GM11168 (cell line): Measurements from ENCODE around the gene ARL13B.
"Not testable (repeated sequence)": the region's sequence is repeated elsewhere in the genome, so short reads cannot be mapped to it uniquely, and the experiment has no call there.

Experiments used
- in situ Hi-C: fragments of 300-500 bp; cut with MboI; formaldehyde crosslinking; loops from one replicate; pipeline ENCODE4 v1.12.0; 2022; ENCODE audit warnings: low sequenced_read_pairs; ENCODE audit not compliant: unreplicated experiment

Gene ARL13B

DNA sequence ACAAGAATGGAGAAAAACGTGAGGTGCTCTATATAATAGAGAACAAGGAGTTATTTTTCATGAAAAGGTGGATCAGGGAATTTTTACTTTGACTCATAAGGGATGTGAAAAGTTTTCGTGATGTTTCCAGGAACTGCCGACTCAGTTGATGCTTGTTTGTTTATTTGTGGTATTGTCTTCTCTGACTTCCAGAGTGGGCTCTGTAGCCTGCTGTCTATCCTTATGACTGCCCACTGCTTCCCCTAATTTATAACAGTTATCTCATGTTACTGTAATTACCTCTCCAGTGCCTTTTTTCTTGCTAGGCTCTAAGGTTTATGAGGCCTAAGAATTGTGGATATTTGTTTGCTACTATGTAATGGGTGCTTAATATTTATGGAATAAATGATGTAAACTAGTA, 12.3 kb downstream of the ARL13B start:
- in situ Hi-C loops = no loop called here

DNA sequence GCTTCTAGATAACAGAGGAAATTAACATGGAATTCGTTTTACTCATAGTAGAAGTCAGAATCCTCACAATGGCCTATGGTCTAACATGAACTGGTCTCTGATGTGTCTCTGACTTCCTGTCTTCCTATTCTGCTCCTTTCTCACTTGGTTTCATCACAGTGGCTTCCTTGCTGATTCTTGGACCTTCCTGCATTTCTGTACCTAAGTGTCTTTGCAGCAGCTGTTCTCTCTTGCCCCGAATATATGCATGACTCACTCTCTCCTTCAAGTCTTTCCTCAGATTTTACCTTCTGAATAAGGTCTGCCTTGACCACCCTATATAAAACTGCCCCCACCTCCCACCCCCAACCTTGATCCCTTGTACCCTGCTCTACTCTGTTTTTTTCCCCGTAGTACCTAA, 14.1 kb downstream of the ARL13B start:
- in situ Hi-C loops = no loop called here

DNA sequence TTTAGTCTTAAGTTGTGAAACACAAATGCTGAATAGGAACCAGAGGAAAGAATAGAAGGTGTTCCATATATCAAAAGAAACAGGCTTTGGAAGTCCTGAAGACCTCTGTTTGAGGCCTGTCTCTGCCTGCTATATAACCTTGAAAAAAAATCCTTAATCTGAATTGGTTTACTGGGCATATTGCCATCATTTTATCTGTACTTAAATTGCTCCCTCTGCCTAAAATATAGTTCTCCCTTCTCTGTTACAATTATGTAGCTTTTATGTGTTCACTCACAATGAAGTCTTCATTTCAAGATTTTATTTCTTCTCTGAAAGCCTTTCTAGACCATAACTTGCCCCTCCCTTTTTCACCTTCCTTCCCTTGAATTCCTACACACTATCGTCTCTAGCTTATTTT, 21.2 kb downstream of the ARL13B start:
- in situ Hi-C loops = no loop called here

DNA sequence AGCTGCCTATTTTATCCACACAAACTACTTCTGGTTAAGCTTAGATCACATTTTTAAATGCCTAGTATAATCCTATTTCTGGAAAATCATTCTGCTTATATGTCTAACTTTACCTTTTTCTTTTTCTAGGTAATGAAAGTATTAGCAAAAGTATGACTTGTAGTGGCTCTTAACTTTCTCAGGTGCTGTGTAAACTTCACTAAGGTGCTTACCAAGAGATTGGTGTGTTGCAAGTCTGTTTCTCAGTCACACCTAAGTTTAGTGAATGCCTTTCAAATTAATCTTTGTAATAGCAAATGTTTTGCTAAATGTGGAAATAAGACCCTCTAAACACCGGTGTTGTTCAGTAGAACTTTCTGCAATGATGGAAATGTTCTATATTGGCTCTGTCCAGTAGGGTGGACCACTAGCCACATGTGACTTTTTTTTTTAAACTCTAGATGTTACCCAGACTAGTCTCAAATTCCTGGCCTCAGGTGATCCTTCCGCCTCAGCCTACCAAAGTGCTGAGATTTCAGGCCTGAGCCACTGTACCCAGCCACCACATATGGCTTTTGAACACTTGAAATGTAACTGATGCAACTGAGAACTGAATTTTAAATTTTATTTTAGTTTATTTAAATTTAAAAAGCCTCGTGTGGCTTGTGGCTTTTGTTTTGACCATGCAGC, 22.0 kb downstream of the ARL13B start:
- in situ Hi-C loops = no loop called here

DNA sequence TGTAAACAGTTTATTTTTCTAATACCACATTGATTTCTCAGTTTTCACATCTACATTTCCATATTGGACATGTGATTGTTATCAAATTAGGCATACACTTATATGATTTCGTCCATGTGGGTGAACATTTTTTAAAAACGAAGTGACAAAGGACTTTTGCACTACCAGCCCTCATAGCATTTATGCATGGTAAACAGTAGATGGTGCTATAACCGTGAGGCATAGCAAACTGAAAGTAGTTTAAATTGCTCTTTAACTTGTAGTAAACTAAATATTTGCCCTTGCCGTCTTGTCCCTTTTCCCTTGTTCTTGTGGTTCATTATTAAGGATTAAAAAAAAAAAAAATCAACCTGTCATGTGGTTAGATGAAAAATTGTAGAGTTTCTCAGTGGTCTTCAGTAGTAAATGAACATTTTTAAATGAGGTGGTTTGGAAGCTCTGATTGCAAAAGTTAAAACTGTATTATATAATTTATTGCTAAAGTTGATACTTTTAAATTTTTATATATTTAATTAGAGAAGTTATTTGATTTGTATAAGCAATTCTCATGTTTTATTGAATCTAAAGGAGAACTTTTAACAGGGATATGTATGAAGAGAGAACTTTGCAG, 24.5 kb downstream of the ARL13B start:
- in situ Hi-C loops = no loop called here

DNA sequence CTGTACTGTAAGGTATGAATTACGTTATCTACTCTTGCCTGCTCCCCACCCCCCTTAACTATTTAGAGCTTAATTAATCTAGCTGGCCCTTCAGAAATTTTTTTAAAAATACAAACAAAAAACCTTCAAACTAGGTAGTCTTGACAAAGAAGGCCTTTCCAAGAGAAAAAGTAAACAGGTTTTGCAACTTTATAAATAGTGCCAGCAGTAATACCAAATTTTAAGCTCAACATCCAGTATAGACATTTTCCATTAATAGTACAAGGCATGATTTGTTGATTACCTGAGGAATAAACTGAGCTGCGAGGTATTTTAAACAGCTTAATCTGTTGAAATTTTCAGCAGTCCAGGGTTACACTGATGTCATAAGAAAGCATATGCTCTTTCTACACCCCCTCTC, 28.3 kb downstream of the ARL13B start:
- in situ Hi-C loops = no loop called here

DNA sequence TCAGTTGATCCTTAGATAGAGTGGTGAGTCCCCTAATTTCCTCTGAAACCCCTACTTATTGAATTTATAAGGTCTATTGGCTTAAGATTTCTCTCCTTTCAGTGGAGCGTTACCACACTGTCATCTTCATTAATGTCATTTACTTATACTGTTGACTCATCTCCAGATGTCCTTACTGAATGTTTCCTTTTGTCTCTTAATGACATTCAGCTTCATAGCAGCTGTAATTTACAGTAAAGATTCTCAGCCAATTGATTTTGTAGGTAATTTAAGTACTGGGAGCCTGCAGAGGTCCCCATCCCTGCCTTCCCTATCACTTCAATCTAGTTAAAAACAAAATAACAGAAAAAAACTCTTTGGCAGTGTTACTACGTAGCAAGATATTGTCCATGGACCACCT, 29.7 kb downstream of the ARL13B start:
- in situ Hi-C loops = no loop called here

DNA sequence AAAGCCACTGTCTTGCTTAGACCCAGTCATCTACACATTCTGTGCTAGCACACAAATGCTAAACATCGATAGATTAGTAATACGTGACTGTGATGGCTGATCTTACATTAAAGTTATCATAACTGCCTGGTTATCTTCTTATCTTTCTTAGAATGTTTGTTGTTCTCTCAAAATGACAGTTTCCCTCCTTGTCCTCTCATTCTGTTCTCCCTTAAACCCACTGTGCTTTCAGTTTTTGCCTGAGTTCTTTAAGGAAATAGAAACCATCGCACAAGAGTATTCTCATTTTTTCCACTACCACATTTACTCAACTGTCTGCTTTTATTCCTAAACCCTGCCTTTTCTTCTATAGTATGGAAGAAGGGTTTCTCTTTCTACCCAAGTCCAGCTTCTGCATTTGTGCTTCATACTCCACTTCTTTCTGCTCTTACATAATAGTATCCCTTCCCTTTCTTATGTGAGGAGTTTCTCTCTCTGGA, 31.3 kb downstream of the ARL13B start:
- in situ Hi-C loops = no loop called here

DNA sequence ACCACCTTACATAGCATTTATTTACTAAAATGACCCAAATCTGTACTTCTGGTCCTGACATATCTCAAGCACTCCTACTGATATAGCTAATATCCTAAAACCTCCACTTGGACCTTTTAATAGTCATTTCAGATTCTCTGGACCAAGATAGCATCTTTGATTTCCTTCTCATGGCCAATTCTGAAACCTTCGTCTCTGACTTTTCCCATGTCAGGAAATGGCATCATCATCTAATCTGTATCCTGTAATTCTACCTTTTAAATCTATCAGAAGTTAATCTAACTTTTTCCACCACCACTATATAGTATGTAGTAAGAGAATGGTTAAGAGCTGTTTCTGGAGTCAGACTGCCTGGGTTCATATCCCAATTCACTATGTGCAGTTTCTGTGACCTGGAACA, 32.2 kb downstream of the ARL13B start:
- in situ Hi-C loops = no loop called here

DNA sequence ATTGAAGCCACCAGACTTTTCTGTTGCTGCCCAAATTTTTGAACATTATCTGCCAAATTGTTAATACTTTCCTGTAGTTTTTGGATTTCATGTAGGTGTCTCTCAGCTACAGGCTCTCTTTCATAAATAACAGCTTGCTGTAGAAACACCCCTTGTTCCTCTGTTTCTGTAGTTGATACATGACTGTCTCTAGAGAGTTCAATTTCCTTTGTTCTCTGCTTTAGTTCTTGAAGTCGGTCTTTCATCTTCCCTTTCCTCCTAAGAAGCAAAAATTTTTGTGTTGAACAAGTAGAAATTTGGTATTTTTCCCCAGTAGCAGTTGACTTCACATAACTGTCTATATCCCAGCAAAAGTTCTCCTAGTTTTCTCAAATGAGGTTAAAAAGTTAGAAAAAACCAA, 35.1 kb downstream of the ARL13B start:
- in situ Hi-C loops = no loop called here

DNA sequence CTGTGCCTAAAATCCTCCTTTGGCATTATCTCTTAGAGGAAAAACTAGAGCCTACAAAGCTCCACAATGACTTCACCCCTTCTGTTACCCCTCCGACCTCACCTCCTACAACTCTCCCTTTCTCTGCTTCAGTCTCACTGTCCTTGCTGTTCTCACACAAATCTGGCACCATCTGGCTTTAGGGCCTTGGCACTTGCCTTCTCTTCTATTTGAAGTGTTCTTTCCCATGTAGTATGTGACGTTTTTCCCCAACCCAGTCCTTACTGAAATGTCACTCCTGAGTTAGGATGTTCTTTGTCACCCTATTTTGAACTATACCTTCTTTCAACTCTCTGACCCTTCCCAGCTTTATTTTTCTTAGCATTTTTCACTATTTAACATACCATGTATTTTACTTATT, 39.7 kb downstream of the ARL13B start:
- in situ Hi-C loops = no loop called here

DNA sequence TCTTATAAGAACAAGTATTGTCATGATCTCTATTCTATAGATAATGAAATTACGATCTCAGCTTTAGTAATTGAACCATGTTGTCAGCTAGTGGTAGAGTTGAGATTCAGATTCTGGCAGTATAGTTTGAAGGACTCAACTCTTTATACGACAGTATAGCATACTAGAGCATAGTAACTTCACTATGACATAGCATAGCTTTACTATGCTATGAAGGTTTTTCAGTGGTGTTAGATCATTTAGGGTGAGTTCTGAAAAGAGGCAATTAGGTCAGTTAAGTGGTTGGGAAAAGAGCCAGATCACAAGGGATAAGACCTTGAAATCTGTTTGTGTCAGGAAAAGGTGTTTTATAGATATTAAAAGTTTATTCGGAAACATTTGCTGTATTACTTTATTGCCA, 40.3 kb downstream of the ARL13B start:
- in situ Hi-C loops = no loop called here

DNA sequence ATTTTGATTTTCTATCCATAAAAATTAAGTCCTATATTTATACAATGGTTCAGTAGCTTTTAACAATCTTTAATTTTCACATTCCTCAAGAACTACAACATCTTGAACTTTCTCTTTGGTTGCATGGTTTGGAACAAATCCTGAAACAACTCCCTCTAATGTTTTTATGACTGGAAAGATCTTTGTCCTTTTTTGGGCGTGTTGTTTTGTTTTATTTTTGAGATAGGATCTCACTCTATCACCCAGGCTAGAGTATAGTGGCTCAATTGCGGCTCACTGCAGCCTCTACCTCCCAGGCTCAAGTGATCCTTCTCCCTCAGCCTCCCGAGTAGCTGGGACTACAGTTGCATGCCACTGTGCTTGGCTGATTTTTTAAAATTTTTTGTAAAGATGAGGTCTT, 44.4 kb downstream of the ARL13B start:
- in situ Hi-C loops = no loop called here

DNA sequence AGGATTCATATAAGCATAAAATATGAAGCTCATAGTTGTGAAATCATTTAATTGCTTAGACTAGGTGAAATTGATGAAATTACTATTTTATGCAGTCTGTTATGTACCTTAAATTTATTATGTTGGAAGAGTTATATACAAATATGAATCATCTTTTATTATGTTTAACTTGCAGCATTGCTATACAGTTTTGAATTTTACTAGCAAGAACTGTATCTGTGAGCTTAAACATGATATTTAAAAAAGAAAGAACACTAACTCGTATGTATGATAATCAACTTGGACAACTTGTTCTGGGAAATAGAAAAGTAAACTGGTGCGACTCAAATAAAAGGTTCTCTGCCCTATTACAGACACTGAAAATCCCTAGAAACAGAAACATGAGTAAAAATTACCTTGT, 46.7 kb downstream of the ARL13B start:
- in situ Hi-C loops = no loop called here

DNA sequence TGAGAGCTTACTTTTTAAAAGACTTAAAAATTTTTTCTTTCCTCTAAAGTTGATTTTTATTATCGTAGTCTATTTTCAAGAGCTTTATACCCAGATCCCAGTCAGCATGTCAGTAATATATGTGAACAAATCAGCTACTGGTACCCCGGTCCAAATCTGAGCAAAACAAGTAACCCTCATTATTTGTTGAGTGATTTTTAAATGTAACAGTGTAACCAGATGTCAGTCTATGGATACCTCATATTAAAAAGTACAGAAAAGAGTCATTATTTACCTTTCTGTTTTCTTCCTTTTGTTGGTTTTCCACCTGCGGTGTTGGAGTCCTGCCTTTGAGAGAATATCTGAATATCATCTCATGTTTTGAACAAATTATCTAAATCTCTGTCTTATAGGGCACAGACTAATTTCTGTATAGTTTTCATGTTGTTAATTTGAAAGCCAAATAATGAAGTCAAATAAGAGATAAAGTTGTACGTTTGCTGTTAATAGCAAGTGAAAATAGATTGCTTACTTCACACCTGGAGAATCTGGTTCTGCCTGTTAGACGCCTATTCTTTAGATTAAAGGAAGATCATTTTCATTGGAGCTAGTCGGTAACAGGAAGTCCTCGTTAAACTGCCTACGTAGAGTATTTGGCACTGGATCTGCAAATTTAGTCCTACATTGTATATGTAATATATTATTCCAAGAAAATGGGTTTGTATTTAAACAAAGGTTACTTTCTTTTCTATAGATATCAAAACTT, 48.3 kb downstream of the ARL13B start, which contains the start of gene STX19:
Gene STX19 (minus strand): TSS at position 505 of the 745 bp plus-strand sequence. CDS start 13,328 bp downstream, outside the sequence.
- in situ Hi-C loops = no loop called here

DNA sequence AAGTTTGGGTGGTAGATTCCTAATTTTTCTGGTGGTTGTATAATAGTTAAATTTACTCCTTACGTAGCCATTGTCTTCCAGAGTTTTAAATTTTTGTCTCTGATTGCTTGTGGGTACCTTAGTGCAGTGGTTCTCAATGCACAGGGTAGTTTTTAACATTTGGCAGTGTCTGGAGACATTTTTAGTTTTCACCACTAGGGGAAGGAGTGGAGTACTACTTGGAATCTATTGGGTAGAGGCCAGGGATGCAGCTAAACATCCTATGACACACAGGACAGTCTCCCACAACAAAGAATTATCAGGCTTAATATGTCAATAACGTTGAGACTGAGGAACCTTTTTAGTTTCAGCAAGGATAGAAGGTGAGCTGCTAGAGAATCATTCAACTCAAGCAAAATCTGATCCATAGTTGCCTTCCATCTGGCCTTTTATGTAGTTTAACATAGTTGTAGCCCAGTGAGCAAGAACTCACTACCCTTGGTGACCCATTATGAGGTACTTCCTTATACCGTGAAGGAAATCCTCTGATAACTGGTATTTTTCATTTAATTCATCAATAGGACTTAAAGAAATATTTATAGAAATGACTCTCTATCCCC, 57.1 kb downstream of the ARL13B start:
- in situ Hi-C loops = no loop called here

DNA sequence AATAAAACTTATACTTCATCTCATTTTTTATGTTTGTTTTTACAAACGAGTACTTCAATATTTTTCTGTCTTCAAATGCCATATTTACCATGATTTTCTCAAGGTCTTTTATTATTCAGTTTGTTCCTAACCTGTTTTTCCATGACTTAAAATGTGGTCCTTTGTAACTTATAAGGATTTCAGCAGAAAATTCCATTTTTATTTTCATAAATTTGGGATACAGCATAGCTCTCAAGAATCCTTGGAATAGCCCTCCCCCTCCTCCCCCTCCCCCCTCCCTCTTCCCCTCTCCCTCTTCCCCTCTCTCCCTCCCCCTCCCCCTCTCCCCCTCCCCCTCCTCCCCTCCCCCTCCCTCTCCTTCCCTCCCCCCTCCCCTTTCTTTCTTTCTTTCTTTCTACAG, 63.3 kb downstream of the ARL13B start:
- in situ Hi-C loops = no loop called here

DNA sequence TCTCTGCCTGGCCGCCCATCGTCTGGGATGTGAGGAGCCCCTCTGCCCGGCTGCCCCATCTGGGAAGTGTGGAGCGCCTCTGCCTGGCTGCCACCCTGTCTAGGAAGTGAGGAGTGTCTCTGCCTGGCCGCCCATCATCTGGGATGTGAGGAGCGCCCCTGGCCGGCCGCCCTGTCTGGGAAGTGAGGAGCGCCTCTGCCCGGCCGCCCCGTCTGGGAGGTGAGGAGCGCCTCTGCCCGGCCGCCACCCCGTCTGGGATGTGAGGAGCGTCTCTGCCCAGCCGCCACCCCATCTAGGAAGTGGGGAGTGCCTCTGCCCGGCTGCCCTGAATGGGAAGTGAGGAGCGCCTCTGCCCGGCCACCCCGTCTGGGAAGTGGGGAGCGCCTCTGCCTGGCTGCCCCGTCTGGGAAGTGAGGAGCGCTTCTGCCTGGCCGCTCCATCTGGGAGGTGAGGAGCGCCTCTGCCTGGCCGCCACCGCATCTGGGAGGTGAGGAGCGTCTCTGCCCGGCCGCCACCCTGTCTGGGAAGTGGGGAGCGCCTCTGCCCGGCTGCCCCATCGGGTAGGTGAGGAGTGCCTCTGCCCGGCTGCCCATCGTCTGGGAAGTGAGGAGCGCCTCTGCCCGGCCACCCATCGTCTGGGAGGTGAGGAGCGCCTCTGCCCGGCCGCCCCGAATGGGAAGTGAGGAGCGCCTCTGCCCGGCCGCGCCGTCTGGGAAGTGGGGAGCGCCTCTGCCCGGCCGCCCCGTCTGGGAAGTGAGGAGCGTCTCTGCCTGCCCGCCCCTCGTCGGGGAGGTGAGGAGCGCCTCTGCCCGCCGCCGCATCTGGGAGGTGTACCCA, 64.4 kb downstream of the ARL13B start:
- in situ Hi-C loops = not testable (repeated sequence)

DNA sequence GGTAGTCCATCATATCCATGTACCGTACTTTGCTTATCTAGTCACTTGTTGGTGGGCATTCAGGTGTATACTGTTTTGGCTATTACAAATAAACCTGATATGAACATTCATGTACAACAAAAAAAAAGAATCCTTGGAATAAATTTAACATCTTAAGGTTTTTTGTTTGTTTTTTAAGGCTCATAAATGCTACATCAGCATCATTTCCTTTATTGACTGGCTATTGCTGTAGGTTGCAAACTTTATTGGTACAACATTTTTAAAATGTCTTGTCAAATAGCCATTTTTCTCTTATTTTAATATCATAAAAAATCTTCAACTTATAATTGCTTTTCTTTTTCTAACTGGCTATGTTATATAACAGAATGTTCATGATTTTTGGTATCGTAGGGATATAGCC, 66.6 kb downstream of the ARL13B start:
- in situ Hi-C loops = no loop called here

DNA sequence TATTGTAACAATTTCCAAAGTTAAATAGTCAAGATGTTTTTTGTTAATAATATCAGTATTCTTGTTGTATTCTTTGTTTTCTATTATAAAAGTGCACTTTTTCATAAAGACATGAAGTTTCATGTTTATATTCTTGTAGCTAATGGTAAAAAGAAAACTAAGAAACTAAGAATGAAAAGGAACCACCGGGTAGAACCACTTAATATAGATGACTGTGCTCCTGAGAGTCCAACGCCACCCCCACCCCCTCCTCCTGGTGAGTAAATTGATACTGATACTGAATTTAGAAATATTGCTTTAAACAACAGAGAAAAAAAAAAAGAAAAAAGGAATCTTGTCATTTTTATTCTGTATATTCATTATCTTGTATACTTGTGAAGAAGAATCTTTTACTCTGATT, 69.3 kb downstream of the ARL13B start:
- in situ Hi-C loops = no loop called here
